HCT116 (cell line): ENCODE results near the gene NAA80.

Experiments used
- JUND ChIP-seq: IDR thresholded peaks from 2 replicates; pipeline ENCODE4 v1.6.1; 2012
- POLR2A ChIP-seq: IDR thresholded peaks from 2 replicates; pipeline ENCODE4 v1.7.0; 2011; ENCODE audit warnings: borderline replicate concordance; ENCODE audit not compliant: insufficient read depth, insufficient read length; ENCODE audit errors: extremely low read depth
- RAD21 ChIP-seq: IDR thresholded peaks from 2 replicates; pipeline ENCODE4 v1.6.1; 2012; ENCODE audit warnings: low read depth, mild to moderate bottlenecking
- TCF7L2 ChIP-seq: IDR thresholded peaks from 2 replicates; pipeline ENCODE4 v1.7.0; 2011; ENCODE audit warnings: borderline replicate concordance, inconsistent platforms; ENCODE audit not compliant: insufficient read depth, insufficient read length; ENCODE audit errors: extremely low read depth
- TF ChIP-seq, protein P1 (sequence below), 3 experiments: fragments of 200-600 bp in 1 of 3; sonication (generic) in 1 of 3; IDR thresholded peaks in 2 of 3; conservative IDR thresholded peaks in 1 of 3; 2 replicates each; pipeline ENCODE4 v1.5.1; 2012 to 2017; ENCODE audit warnings: low read depth in 2 of 3, low read length in 2 of 3, antibody characterized with exemption in 1 of 3, borderline replicate concordance in 1 of 3, control low read depth in 1 of 3, mild to moderate bottlenecking in 1 of 3, mixed read lengths in 1 of 3, mixed run types in 1 of 3, moderate library complexity in 1 of 3; ENCODE audit not compliant: insufficient read depth in 1 of 3
- TF ChIP-seq, protein P2 (sequence below): IDR thresholded peaks from 2 replicates; pipeline ENCODE4 v1.6.1; 2012

DNA sequence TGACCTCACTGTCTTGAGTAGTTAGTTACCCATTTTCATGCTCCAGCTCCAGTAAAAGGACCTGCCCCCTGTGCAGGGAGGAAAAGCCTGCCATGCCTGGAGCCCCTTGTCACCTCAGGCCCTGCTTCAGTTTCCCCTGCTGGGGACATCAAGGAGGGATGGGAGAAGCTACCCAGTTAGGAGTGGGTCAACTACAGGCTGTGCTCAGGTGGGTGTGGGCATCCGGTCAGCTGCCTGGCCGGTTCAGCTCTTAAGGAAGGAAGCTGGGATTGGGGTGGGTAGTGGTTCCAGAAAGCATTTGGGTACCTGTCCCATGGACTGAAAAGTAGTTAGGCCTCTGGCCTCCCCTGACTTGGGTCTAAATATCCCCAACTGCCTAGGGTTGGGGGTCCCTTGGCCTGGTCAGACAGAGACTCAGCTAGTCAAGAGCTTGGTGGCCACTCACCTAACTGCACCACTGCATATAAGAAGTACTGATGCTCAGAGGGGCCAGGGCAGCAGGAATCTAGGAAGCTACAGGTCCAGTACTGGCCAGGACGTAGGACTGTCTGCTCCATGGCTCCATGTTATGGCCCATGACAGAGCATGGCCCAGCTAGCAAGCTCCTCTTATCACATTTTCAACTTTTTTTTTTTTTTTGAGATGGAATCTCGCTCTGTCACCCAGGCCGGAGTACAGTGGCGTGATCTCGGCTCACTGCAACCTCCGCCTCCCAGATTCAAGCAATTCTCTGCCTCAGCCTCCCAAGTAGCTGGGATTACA lies 19.8 kb downstream of the NAA80 start:
- no peak for TF ChIP-seq JUND
- no peak for TF ChIP-seq TCF7L2
- no peak for TF ChIP-seq RAD21
- TF ChIP-seq, protein P1, sequence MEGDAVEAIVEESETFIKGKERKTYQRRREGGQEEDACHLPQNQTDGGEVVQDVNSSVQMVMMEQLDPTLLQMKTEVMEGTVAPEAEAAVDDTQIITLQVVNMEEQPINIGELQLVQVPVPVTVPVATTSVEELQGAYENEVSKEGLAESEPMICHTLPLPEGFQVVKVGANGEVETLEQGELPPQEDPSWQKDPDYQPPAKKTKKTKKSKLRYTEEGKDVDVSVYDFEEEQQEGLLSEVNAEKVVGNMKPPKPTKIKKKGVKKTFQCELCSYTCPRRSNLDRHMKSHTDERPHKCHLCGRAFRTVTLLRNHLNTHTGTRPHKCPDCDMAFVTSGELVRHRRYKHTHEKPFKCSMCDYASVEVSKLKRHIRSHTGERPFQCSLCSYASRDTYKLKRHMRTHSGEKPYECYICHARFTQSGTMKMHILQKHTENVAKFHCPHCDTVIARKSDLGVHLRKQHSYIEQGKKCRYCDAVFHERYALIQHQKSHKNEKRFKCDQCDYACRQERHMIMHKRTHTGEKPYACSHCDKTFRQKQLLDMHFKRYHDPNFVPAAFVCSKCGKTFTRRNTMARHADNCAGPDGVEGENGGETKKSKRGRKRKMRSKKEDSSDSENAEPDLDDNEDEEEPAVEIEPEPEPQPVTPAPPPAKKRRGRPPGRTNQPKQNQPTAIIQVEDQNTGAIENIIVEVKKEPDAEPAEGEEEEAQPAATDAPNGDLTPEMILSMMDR (IDR thresholded peaks at IDR 0.05 in 2 of 3, conservative IDR thresholded peaks at IDR 0.05 in 1 of 3; ENCODE audit: borderline replicate concordance in 1 of 3, insufficient read depth in 1 of 3, low read depth in 2 of 3, low read length in 2 of 3), result no peak
- no peak for TF ChIP-seq POLR2A
- TF ChIP-seq, protein P2, sequence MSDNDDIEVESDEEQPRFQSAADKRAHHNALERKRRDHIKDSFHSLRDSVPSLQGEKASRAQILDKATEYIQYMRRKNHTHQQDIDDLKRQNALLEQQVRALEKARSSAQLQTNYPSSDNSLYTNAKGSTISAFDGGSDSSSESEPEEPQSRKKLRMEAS, result no peak
